Caco-2 (cell line): ENCODE data around the gene LMNTD2. TPM values are rescaled to one million over a fixed set of nuclear protein-coding genes. Genes with fewer than 3 reads are reported as not detected.

Experiments used
- BruUV-seq: library from RNA; stranded (reverse); fragments of 400-500 nt; replicated peaks from 2 replicates; lab custom pipeline; 2021; lab: Mats Ljungman, UMichigan
- CTCF ChIA-PET: fragments of 300-600 bp; sonication (Branson Sonifier 250); formaldehyde crosslinking; loops from one replicate; lab custom pipeline; 2022; ENCODE audit warnings: antibody characterized with exemption; lab: Charles Lee
- POLR2A ChIA-PET: fragments of 300-600 bp; sonication (Branson Sonifier 250); formaldehyde crosslinking; loops from one replicate; lab custom pipeline; 2022; ENCODE audit warnings: antibody characterized with exemption; lab: Charles Lee
- DNase-seq, 2 experiments: peaks; one replicate each; pipeline versions ENCODE4 v3.0.0 to v3.0.0-alpha.2; 2020 to 2022
- H3K27me3 ChIP-seq: replicated peaks from 2 replicates; pipeline ENCODE4 v1.6.0; 2011; ENCODE audit warnings: low read length; ENCODE audit not compliant: control insufficient read depth, insufficient read depth
- H3K36me3 ChIP-seq: 2 replicates; pipeline ENCODE4 v1.5.1; 2011; ENCODE audit warnings: low read length; ENCODE audit not compliant: control insufficient read depth, insufficient read depth
- H3K4me1 ChIP-seq: fragments of 250-450 bp; sonication (Bioruptor Pico); 2 replicates; pipeline ENCODE4 v1.5.1; 2020; ENCODE audit warnings: mild to moderate bottlenecking
- H3K4me3 ChIP-seq: 2 replicates; pipeline ENCODE4 v1.5.1; 2011; ENCODE audit warnings: low read depth, mild to moderate bottlenecking, control low read depth, low read length
- H3K9me3 ChIP-seq: fragments of 250-450 bp; sonication (Bioruptor Pico); 2 replicates; pipeline ENCODE4 v1.5.1; 2020; ENCODE audit warnings: mild to moderate bottlenecking, moderate library complexity
- H3K27ac Mint-ChIP-seq: one replicate; pipeline ENCODE4 v1.8.0; 2022; ENCODE audit warnings: mixed read lengths; ENCODE audit not compliant: unreplicated experiment
- H3K27me3 Mint-ChIP-seq: one replicate; pipeline ENCODE4 v1.8.0; 2022; ENCODE audit warnings: mixed read lengths; ENCODE audit not compliant: insufficient read depth, unreplicated experiment
- H3K36me3 Mint-ChIP-seq: one replicate; pipeline ENCODE4 v1.8.0; 2022; ENCODE audit warnings: mild to moderate bottlenecking, mixed read lengths; ENCODE audit not compliant: insufficient read depth, unreplicated experiment
- H3K4me1 Mint-ChIP-seq: one replicate; pipeline ENCODE4 v1.8.0; 2022; ENCODE audit warnings: low read depth, mixed read lengths; ENCODE audit not compliant: unreplicated experiment
- H3K4me3 Mint-ChIP-seq: one replicate; pipeline ENCODE4 v1.8.0; 2022; ENCODE audit warnings: mild to moderate bottlenecking, moderate library complexity, mixed read lengths; ENCODE audit not compliant: unreplicated experiment
- H3K9me3 Mint-ChIP-seq: one replicate; pipeline ENCODE4 v1.8.0; 2022; ENCODE audit warnings: mixed read lengths; ENCODE audit not compliant: unreplicated experiment
- intact Hi-C: fragments of 100-400 bp; cut with micrococcal nuclease; formaldehyde crosslinking; loops from one replicate; pipeline ENCODE4 v1.10.0; 2022; ENCODE audit not compliant: unreplicated experiment
- total RNA-seq: library from RNA; stranded (reverse); gene quantifications from 2 replicates; pipeline ENCODE4 v1.2.3, GENCODE V29; 2022
- TF ChIP-seq, protein P1 (sequence below), 2 experiments: fragments of 200-600 bp in 1 of 2; IDR thresholded peaks; 1 replicate in 1 of 2; 2 replicates in 1 of 2; pipeline versions ENCODE4 v1.5.1 to v1.8.0; 2011 to 2022; ENCODE audit warnings: antibody characterized with exemption in 1 of 2, control low read depth in 1 of 2, inconsistent platforms in 1 of 2, low read depth in 1 of 2, low read length in 1 of 2, mild to moderate bottlenecking in 1 of 2, moderate library complexity in 1 of 2; ENCODE audit not compliant: insufficient read depth in 1 of 2, severe bottlenecking in 1 of 2, unreplicated experiment in 1 of 2

The LMNTD2 gene
- total RNA-seq, 1 experiment from 2014 or later = 11.9 TPM

DNA sequence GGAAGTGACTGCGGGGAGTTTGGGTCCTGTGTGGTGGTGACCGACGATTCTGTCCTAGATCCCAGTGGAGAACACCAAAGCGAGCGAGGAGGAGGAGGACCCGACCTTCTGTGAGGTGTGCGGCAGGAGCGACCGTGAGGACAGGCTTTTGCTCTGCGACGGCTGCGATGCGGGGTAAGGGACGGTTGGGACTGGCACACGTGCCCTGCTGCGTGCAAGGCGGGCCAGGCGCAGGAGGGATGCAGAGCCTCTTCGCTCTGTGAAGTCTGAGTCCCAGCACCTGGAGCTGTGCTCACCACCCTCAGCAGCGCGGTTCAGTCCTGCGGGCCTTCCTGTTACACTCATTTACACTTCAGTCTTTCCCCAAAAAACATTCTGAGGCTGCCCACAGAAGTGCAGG, 32.0 kb upstream of the LMNTD2 start:
- peaks cover 15% of the 10 kb centered on the region for H3K4me1 Mint-ChIP-seq
- DNase-seq = no peak
- H3K4me3 ChIP-seq = no peak overlapping the region
- H3K27ac Mint-ChIP-seq = no peak overlapping the region
- ChIA-PET CTCF (no interaction called here), POLR2A (no interaction called here)
- no peaks in the 10 kb centered on the region for H3K9me3 Mint-ChIP-seq
- H3K9me3 ChIP-seq = no peaks in the 10 kb centered on the region
- no peak overlapping the region for H3K4me3 Mint-ChIP-seq
- no peaks in the 10 kb centered on the region for H3K27me3 ChIP-seq
- H3K4me1 ChIP-seq = peaks cover 9% of the 10 kb centered on the region
- peaks cover 96% of the 10 kb centered on the region for H3K36me3 Mint-ChIP-seq
- H3K27me3 Mint-ChIP-seq = no peaks in the 10 kb centered on the region
- TF ChIP-seq, protein P1, sequence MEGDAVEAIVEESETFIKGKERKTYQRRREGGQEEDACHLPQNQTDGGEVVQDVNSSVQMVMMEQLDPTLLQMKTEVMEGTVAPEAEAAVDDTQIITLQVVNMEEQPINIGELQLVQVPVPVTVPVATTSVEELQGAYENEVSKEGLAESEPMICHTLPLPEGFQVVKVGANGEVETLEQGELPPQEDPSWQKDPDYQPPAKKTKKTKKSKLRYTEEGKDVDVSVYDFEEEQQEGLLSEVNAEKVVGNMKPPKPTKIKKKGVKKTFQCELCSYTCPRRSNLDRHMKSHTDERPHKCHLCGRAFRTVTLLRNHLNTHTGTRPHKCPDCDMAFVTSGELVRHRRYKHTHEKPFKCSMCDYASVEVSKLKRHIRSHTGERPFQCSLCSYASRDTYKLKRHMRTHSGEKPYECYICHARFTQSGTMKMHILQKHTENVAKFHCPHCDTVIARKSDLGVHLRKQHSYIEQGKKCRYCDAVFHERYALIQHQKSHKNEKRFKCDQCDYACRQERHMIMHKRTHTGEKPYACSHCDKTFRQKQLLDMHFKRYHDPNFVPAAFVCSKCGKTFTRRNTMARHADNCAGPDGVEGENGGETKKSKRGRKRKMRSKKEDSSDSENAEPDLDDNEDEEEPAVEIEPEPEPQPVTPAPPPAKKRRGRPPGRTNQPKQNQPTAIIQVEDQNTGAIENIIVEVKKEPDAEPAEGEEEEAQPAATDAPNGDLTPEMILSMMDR (IDR thresholded peaks at IDR 0.05; ENCODE audit: insufficient read depth in 1 of 2, low read depth in 1 of 2, low read length in 1 of 2, severe bottlenecking in 1 of 2, unreplicated experiment in 1 of 2) = no peak
- BruUV-seq = no TSS peak
- H3K36me3 ChIP-seq = peaks cover 7% of the 10 kb centered on the region
- intact Hi-C loops = no loop called here

DNA sequence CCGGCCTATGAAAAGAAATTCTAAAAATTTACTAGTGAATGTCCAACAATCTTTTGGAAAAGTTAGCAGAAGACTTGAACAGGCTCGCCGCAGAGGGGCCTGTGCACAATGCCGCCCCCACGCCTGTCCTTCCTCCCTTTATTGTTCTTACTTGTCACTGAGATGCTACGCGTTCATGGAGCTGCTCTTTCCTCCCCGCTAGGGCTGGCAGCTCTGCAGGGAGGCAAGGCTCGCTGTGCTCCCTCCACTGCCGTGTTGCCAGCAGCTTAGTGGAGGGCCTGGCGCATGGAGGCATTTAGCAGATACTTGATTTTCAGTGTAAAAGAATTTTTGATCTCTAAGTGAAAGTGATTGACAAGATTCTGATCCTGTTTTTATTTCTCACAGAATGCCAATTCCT, 30.5 kb upstream of the LMNTD2 start:
- H3K4me1 Mint-ChIP-seq = peaks cover 28% of the 10 kb centered on the region
- POLR2A ChIA-PET = interaction anchor here (0.5 kb wide), 1 partner anchor 18 kb away, joined by 3 read pairs; no protein-coding TSS in a partner anchor

DNA sequence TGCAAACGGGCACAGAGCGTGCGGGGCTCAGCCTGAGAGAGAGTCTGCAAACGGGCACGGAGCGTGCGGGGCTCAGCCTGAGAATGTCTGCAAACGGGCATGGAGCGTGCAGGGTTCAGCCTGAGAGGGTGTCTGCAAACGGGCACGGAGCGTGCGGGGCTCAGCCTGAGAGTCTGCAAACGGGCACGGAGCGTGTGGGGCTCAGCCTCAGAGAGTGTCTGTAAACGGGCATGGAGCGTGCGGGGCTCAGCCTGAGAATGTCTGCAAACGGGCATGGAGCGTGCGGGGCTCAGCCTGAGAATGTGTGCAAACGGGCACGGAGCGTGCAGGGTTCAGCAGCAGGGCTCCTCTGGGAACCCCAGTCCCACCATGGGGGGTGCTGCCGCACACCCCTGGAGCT, 29.3 kb upstream of the LMNTD2 start:
- BruUV-seq = no TSS peak
- Histone ChIP-seq H3K9me3 (no peaks in the 10 kb centered on the region), H3K4me3 (no peak overlapping the region), H3K4me1 (peaks cover 25% of the 10 kb centered on the region), H3K27me3 (no peaks in the 10 kb centered on the region), H3K36me3 (peaks cover 6% of the 10 kb centered on the region)
- intact Hi-C loops = loop anchor here (2.0 kb wide), 1 partner anchor 29 kb away; the partner anchor contains the start of genes LMNTD2 and RASSF7
- no peaks in the 10 kb centered on the region for H3K9me3 Mint-ChIP-seq
- peaks cover 90% of the 10 kb centered on the region for H3K36me3 Mint-ChIP-seq
- TF ChIP-seq, protein P1 (IDR thresholded peaks at IDR 0.05; ENCODE audit: insufficient read depth in 1 of 2, low read depth in 1 of 2, low read length in 1 of 2, severe bottlenecking in 1 of 2, unreplicated experiment in 1 of 2) = no peak
- H3K4me3 Mint-ChIP-seq = no peak overlapping the region
- ChIA-PET POLR2A (no interaction called here), CTCF (no interaction called here)
- DNase-seq = no peak
- H3K27ac Mint-ChIP-seq = peak overlapping the region; percentile 82
- H3K27me3 Mint-ChIP-seq = no peaks in the 10 kb centered on the region
- peaks cover 29% of the 10 kb centered on the region for H3K4me1 Mint-ChIP-seq

More for the DNA sequence above, 30.5 kb upstream of the LMNTD2 start:
- CTCF ChIA-PET = interaction anchor here (0.5 kb wide), 1 partner anchor 188 kb away, joined by 3 read pairs; no protein-coding TSS in a partner anchor
- Mint-ChIP-seq H3K4me3 (no peak overlapping the region), H3K9me3 (no peaks in the 10 kb centered on the region), H3K36me3 (peaks cover 96% of the 10 kb centered on the region), H3K27ac (no peak overlapping the region), H3K27me3 (no peaks in the 10 kb centered on the region)
- peaks cover 6% of the 10 kb centered on the region for H3K36me3 ChIP-seq
- TF ChIP-seq, protein P1 (IDR thresholded peaks at IDR 0.05; ENCODE audit: insufficient read depth in 1 of 2, low read depth in 1 of 2, low read length in 1 of 2, severe bottlenecking in 1 of 2, unreplicated experiment in 1 of 2) = no peak
- H3K4me1 ChIP-seq = peaks cover 24% of the 10 kb centered on the region
- H3K4me3 ChIP-seq = no peak overlapping the region
- no peaks in the 10 kb centered on the region for H3K27me3 ChIP-seq
- no peak for DNase-seq
- no peaks in the 10 kb centered on the region for H3K9me3 ChIP-seq
- intact Hi-C loops = no loop called here
- BruUV-seq = no TSS peak
